Activated CD8-positive, alpha-beta memory T cell treated with anti-CD3 and anti-CD28 coated beads, Interleukin-2, amount 50 U/mL, for 1 hour (primary cell): ENCODE results near the gene USP25.

Source experiments
- DNase-seq: peaks from one replicate; pipeline ENCODE4 v3.0.0-alpha.2; 2020; ENCODE audit errors: extremely low read depth

USP25 gene

GRCh38 chr21:15766952-15767603 lies 37.3 kb downstream of the USP25 start:
- no peak for DNase-seq

- DNase-seq = no peak
These were observed 38.3 kb downstream of the USP25 start for GRCh38 chr21:15768045-15768601.

- no peak for DNase-seq
These were observed 39.1 kb downstream of the USP25 start for GRCh38 chr21:15768853-15769252.

- no peak for DNase-seq
These were observed 41.5 kb downstream of the USP25 start for GRCh38 chr21:15771311-15771710.

GRCh38 chr21:15772654-15773053 lies 42.9 kb downstream of the USP25 start:
- no peak for DNase-seq

- no peak for DNase-seq
These were observed 44.8 kb downstream of the USP25 start for GRCh38 chr21:15774590-15774989.

- no peak for DNase-seq
These were observed 45.5 kb downstream of the USP25 start for GRCh38 chr21:15775291-15775690.

- DNase-seq = no peak
These were observed 46.2 kb downstream of the USP25 start for GRCh38 chr21:15775981-15776380.

GRCh38 chr21:15776818-15777217 lies 47.0 kb downstream of the USP25 start:
- no peak for DNase-seq

- DNase-seq = no peak
These were observed 52.2 kb downstream of the USP25 start for GRCh38 chr21:15781986-15782385.

GRCh38 chr21:15788847-15789523 lies 59.2 kb downstream of the USP25 start:
- DNase-seq = no peak

- DNase-seq = no peak
These were observed 63.3 kb downstream of the USP25 start for GRCh38 chr21:15793109-15793508.

- no peak for DNase-seq
These were observed 63.9 kb downstream of the USP25 start for GRCh38 chr21:15793550-15794235.

- no peak for DNase-seq
These were observed 64.6 kb downstream of the USP25 start for GRCh38 chr21:15794277-15794912.

GRCh38 chr21:15795533-15795932 lies 65.8 kb downstream of the USP25 start:
- no peak for DNase-seq

- DNase-seq = no peak
These were observed 68.0 kb downstream of the USP25 start for GRCh38 chr21:15797577-15798363.

- no peak for DNase-seq
These were observed 71.6 kb downstream of the USP25 start for GRCh38 chr21:15801352-15801863.

- DNase-seq = no peak
These were observed 74.6 kb downstream of the USP25 start for GRCh38 chr21:15804247-15805005.

- no peak for DNase-seq
These were observed 79.3 kb downstream of the USP25 start for GRCh38 chr21:15809065-15809464.

- no peak for DNase-seq
These were observed 80.0 kb downstream of the USP25 start for GRCh38 chr21:15809818-15810217.
